HCT116 (cell line): ENCODE results near the gene GPR176.

ENCODE experiments used
- CTCF ChIP-seq, 3 experiments: fragments of 200-600 bp in 1 of 3; sonication (generic) in 1 of 3; IDR thresholded peaks in 2 of 3; conservative IDR thresholded peaks in 1 of 3; 2 replicates each; pipeline ENCODE4 v1.5.1; 2012 to 2017; ENCODE audit warnings: low read depth in 2 of 3, low read length in 2 of 3, antibody characterized with exemption in 1 of 3, borderline replicate concordance in 1 of 3, control low read depth in 1 of 3, mild to moderate bottlenecking in 1 of 3, mixed read lengths in 1 of 3, mixed run types in 1 of 3, moderate library complexity in 1 of 3; ENCODE audit not compliant: insufficient read depth in 1 of 3
- EZH2 ChIP-seq: fragments of 200-600 bp; sonication (generic); IDR thresholded peaks from 2 replicates; pipeline ENCODE4 v1.6.1; 2017; ENCODE audit warnings: antibody characterized with exemption, mixed run types
- EZH2phosphoT487 ChIP-seq: fragments of 200-600 bp; IDR thresholded peaks from 2 replicates; pipeline ENCODE4 v1.6.1; 2018; ENCODE audit warnings: antibody characterized with exemption, borderline replicate concordance
- JUND ChIP-seq: IDR thresholded peaks from 2 replicates; pipeline ENCODE4 v1.6.1; 2012
- MAX ChIP-seq: IDR thresholded peaks from 2 replicates; pipeline ENCODE4 v1.6.1; 2012
- POLR2A ChIP-seq: IDR thresholded peaks from 2 replicates; pipeline ENCODE4 v1.7.0; 2011; ENCODE audit warnings: borderline replicate concordance; ENCODE audit not compliant: insufficient read depth, insufficient read length; ENCODE audit errors: extremely low read depth
- SIN3A ChIP-seq: IDR thresholded peaks from 2 replicates; pipeline ENCODE4 v1.6.1; 2012; ENCODE audit warnings: low read depth
- SRF ChIP-seq: IDR thresholded peaks from 2 replicates; pipeline ENCODE4 v1.6.1; 2012; ENCODE audit warnings: low read depth

- TF ChIP-seq POLR2A (no peak), CTCF (IDR thresholded peaks at IDR 0.05 in 2 of 3, conservative IDR thresholded peaks at IDR 0.05 in 1 of 3; ENCODE audit: borderline replicate concordance in 1 of 3, insufficient read depth in 1 of 3, low read depth in 2 of 3, low read length in 2 of 3) (no peak), SRF (no peak), MAX (no peak), EZH2phosphoT487 (no peak), EZH2 (no peak), JUND (no peak), SIN3A (no peak)
These were observed 37.4 kb upstream of the GPR176 start for GRCh38 chr15:39957481-39957880.
